ENCODE measurements around the gene JAKMIP1. TPM values are rescaled to one million over a fixed set of nuclear protein-coding genes. Genes with fewer than 3 reads are reported as not detected.

Gene JAKMIP1
- total RNA-seq, 1 experiment from 2014 or later = not detected

DNA sequence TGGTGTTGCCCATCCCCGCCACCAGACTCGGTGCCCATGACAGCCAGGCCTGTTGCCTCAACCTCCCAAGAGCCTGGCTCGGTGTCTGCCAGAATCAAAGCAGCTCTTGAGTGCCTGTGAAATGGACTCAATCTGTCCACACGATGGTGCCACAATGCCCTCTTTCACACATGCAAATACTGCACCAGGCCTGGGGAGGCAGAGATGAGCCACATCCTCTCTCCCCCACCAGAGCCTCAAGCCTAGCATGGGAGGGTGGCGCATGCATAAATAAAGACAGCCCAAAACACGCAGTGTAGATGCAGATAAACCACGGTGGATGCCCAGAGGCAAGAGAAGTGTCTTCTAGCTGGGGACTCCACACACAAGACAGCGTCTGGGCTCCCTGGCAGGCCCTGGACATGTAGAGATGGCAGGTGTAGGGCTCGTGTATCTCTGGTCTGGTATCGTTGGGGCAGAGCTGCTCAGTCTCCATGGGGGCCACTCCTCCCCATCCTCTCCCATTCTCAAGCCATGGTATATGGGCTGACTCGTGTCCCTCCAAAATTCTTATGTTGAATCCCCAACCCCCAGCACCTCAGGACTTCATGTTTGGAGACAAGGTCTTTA is 65.6 kb downstream of the JAKMIP1 start:
- no peaks in the 10 kb centered on the region for H3K79me2 ChIP-seq (ENCODE audit: insufficient read depth, low read length)
- no peak overlapping the region for H3K27ac ChIP-seq (ENCODE audit: low read depth, low read length)
- peak; percentile 51 for DNase-seq (ENCODE audit: low read depth, low spot score)
- no peaks in the 10 kb centered on the region for H3K9me2 ChIP-seq (ENCODE audit: insufficient read depth)
- ATAC-seq = peak; percentile 99
- H3K4me3 ChIP-seq (replicated peaks in 1 of 2; ENCODE audit: low read depth in 1 of 2, low read length in 2 of 2) = no peak overlapping the region
- no peak overlapping the region for H3K9ac ChIP-seq (ENCODE audit: low read length)
- H3K9me3 ChIP-seq (ENCODE audit: control insufficient read depth in 1 of 2, insufficient read depth in 1 of 2, low read depth in 1 of 2, low read length in 2 of 2) = no peaks in the 10 kb centered on the region
- intact Hi-C loops (cut with micrococcal nuclease) = loop anchor here (1.0 to 5.0 kb wide), 2 partner anchors 116 to 193 kb away; no protein-coding TSS in a partner anchor
- no peak overlapping the region for H2AFZ ChIP-seq (ENCODE audit: low read depth, low read length, poor library complexity, severe bottlenecking)
- H3K36me3 ChIP-seq (ENCODE audit: control insufficient read depth in 1 of 2, insufficient read depth in 2 of 2, low read length in 2 of 2) = no peaks in the 10 kb centered on the region
- BruUV-seq (replicated peaks) = no TSS peak
- ChIA-PET POLR2A (no interaction called here), RAD21 (ENCODE audit: low non-redundant PET in 1 of 2, low total read pairs in 2 of 2, uncharacterized antibody in 2 of 2, unreplicated experiment in 2 of 2) (interaction anchor here (0.6 to 1.2 kb wide), 4 partner anchors 11 to 193 kb away, joined by 3 to 6 read pairs (median 4); no protein-coding TSS in a partner anchor), CTCF (interaction anchor here (0.6 to 2.9 kb wide), 5 partner anchors 13 to 198 kb away, joined by 3 to 10 read pairs (median 5); no protein-coding TSS in a partner anchor)
- no peaks in the 10 kb centered on the region for H4K20me1 ChIP-seq (ENCODE audit: insufficient read depth)
- no peaks in the 10 kb centered on the region for H3K4me1 ChIP-seq (ENCODE audit: control insufficient read depth in 1 of 2, insufficient read depth in 2 of 2, low read length in 2 of 2)
- no peak overlapping the region for H3K4me2 ChIP-seq (ENCODE audit: low read length)
- TF ChIP-seq, protein P1, sequence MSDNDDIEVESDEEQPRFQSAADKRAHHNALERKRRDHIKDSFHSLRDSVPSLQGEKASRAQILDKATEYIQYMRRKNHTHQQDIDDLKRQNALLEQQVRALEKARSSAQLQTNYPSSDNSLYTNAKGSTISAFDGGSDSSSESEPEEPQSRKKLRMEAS (IDR thresholded peaks at IDR 0.05) = no peak
- TF ChIP-seq RAD21 (IDR thresholded peaks at IDR 0.05; ENCODE audit: low read depth) = peak; percentile 57
- TF ChIP-seq, protein P2, sequence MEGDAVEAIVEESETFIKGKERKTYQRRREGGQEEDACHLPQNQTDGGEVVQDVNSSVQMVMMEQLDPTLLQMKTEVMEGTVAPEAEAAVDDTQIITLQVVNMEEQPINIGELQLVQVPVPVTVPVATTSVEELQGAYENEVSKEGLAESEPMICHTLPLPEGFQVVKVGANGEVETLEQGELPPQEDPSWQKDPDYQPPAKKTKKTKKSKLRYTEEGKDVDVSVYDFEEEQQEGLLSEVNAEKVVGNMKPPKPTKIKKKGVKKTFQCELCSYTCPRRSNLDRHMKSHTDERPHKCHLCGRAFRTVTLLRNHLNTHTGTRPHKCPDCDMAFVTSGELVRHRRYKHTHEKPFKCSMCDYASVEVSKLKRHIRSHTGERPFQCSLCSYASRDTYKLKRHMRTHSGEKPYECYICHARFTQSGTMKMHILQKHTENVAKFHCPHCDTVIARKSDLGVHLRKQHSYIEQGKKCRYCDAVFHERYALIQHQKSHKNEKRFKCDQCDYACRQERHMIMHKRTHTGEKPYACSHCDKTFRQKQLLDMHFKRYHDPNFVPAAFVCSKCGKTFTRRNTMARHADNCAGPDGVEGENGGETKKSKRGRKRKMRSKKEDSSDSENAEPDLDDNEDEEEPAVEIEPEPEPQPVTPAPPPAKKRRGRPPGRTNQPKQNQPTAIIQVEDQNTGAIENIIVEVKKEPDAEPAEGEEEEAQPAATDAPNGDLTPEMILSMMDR (IDR thresholded peaks at IDR 0.05 in 2 of 3, conservative IDR thresholded peaks at IDR 0.05 in 1 of 3; ENCODE audit: borderline replicate concordance in 1 of 3, insufficient read depth in 1 of 3, low read depth in 2 of 3, low read length in 2 of 3) = peak; percentile 63 to 93 (median 69)
- 0 out of 2 replicates have a peak, but pooled peaks cover 3% of the 10 kb centered on the region for H3K27me3 ChIP-seq (ENCODE audit: insufficient read depth, low read length)

DNA sequence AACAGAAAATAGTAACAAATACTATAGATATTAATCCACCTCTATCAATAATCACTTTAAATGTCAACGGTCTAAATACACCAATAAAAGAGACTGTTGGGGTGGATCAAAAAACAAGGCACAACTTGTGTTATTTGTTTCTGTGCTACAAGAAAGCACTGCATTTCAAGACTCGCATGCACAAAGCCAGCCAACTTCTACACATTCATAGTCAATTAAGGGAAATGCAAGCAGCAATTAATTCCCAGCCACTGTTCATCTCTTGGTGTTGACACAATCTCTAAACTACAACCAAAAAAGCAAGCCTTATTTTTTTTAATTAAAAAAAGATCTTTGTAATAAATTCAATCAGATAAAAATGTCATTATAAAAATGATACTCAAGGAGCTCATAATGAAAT is 67.6 kb downstream of the JAKMIP1 start:
- ChIA-PET CTCF (interaction anchor here (1.0 to 2.9 kb wide), 2 partner anchors 10 to 195 kb away, joined by 3 to 10 read pairs; no protein-coding TSS in a partner anchor), RAD21 (ENCODE audit: low non-redundant PET in 1 of 2, low total read pairs in 2 of 2, uncharacterized antibody in 2 of 2, unreplicated experiment in 2 of 2) (no interaction called here), POLR2A (no interaction called here)
- Histone ChIP-seq H3K79me2 (ENCODE audit: insufficient read depth, low read length) (no peaks in the 10 kb centered on the region), H3K27ac (ENCODE audit: low read depth, low read length) (no peak overlapping the region), H3K9ac (ENCODE audit: low read length) (no peak overlapping the region), H3K4me2 (ENCODE audit: low read length) (no peak overlapping the region), H2AFZ (ENCODE audit: low read depth, low read length, poor library complexity, severe bottlenecking) (no peak overlapping the region), H3K9me2 (ENCODE audit: insufficient read depth) (no peaks in the 10 kb centered on the region), H3K27me3 (ENCODE audit: insufficient read depth, low read length) (0 out of 2 replicates have a peak, but pooled peaks cover 3% of the 10 kb centered on the region), H3K36me3 (ENCODE audit: control insufficient read depth in 1 of 2, insufficient read depth in 2 of 2, low read length in 2 of 2) (no peaks in the 10 kb centered on the region), H4K20me1 (ENCODE audit: insufficient read depth) (no peaks in the 10 kb centered on the region), H3K9me3 (ENCODE audit: control insufficient read depth in 1 of 2, insufficient read depth in 1 of 2, low read depth in 1 of 2, low read length in 2 of 2) (no peaks in the 10 kb centered on the region), H3K4me3 (replicated peaks in 1 of 2; ENCODE audit: low read depth in 1 of 2, low read length in 2 of 2) (no peak overlapping the region), H3K4me1 (ENCODE audit: control insufficient read depth in 1 of 2, insufficient read depth in 2 of 2, low read length in 2 of 2) (no peaks in the 10 kb centered on the region)
- no TSS peak for BruUV-seq (replicated peaks)
- ATAC-seq (no peak), DNase-seq (ENCODE audit: low read depth, low spot score) (no peak)
- intact Hi-C loops (cut with micrococcal nuclease) = loop anchor here (5.0 kb wide), 1 partner anchor 195 kb away; no protein-coding TSS in a partner anchor
- TF ChIP-seq ELF1 (IDR thresholded peaks at IDR 0.05; ENCODE audit: borderline replicate concordance, low read depth) (no peak), EZH2phosphoT487 (IDR thresholded peaks at IDR 0.05; ENCODE audit: borderline replicate concordance) (no peak), POLR2A (IDR thresholded peaks at IDR 0.05; ENCODE audit: borderline replicate concordance, extremely low read depth, insufficient read depth, insufficient read length) (no peak)
- TF ChIP-seq, protein P3, sequence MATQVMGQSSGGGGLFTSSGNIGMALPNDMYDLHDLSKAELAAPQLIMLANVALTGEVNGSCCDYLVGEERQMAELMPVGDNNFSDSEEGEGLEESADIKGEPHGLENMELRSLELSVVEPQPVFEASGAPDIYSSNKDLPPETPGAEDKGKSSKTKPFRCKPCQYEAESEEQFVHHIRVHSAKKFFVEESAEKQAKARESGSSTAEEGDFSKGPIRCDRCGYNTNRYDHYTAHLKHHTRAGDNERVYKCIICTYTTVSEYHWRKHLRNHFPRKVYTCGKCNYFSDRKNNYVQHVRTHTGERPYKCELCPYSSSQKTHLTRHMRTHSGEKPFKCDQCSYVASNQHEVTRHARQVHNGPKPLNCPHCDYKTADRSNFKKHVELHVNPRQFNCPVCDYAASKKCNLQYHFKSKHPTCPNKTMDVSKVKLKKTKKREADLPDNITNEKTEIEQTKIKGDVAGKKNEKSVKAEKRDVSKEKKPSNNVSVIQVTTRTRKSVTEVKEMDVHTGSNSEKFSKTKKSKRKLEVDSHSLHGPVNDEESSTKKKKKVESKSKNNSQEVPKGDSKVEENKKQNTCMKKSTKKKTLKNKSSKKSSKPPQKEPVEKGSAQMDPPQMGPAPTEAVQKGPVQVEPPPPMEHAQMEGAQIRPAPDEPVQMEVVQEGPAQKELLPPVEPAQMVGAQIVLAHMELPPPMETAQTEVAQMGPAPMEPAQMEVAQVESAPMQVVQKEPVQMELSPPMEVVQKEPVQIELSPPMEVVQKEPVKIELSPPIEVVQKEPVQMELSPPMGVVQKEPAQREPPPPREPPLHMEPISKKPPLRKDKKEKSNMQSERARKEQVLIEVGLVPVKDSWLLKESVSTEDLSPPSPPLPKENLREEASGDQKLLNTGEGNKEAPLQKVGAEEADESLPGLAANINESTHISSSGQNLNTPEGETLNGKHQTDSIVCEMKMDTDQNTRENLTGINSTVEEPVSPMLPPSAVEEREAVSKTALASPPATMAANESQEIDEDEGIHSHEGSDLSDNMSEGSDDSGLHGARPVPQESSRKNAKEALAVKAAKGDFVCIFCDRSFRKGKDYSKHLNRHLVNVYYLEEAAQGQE (IDR thresholded peaks at IDR 0.05; ENCODE audit: low read depth) = no peak
